Hepatocyte (in vitro differentiated cells): ENCODE measurements around the gene GRID2. TPM values are rescaled to one million over a fixed set of nuclear protein-coding genes. Genes with fewer than 3 reads are reported as not detected.
A peak's percentile ranks its signal among the peaks of the same experiment; 100 is the strongest.

Experiments used
- DNase-seq: peaks from one replicate; pipeline ENCODE4 v3.0.0-alpha.2; 2016; ENCODE audit warnings: low spot score
- H2AFZ ChIP-seq: fragments of 200-600 bp; sonication (generic); 2 replicates; pipeline ENCODE4 v1.6.0; 2016; ENCODE audit warnings: antibody characterized with exemption, mild to moderate bottlenecking
- H3K27ac ChIP-seq: fragments of 200-600 bp; sonication (generic); 2 replicates; pipeline ENCODE4 v1.5.1; 2016; ENCODE audit warnings: mild to moderate bottlenecking
- H3K27me3 ChIP-seq: fragments of 200-600 bp; sonication (generic); 2 replicates; pipeline ENCODE4 v1.6.1; 2016
- H3K36me3 ChIP-seq: fragments of 200-600 bp; sonication (generic); replicated peaks from 2 replicates; pipeline ENCODE4 v1.5.1; 2016; ENCODE audit warnings: low read depth; ENCODE audit not compliant: insufficient read depth
- H3K4me1 ChIP-seq: fragments of 200-600 bp; sonication (generic); 2 replicates; pipeline ENCODE4 v1.5.1; 2016; ENCODE audit warnings: mild to moderate bottlenecking, moderate library complexity; ENCODE audit not compliant: insufficient read depth
- H3K4me2 ChIP-seq: fragments of 200-600 bp; sonication (generic); 2 replicates; pipeline ENCODE4 v1.6.0; 2016
- H3K4me3 ChIP-seq: fragments of 200-600 bp; sonication (generic); 2 replicates; pipeline ENCODE4 v1.5.1; 2016; ENCODE audit warnings: mild to moderate bottlenecking
- H3K79me2 ChIP-seq: fragments of 200-600 bp; sonication (generic); 2 replicates; pipeline ENCODE4 v1.6.0; 2017; ENCODE audit warnings: mild to moderate bottlenecking
- H3K9me2 ChIP-seq: fragments of 200-600 bp; sonication (generic); replicated peaks from 2 replicates; pipeline ENCODE4 v1.6.0; 2017; ENCODE audit warnings: mild to moderate bottlenecking; ENCODE audit not compliant: insufficient read depth
- H3K9me3 ChIP-seq: fragments of 200-600 bp; sonication (generic); 2 replicates; pipeline ENCODE4 v1.5.1; 2016; ENCODE audit warnings: low read depth, mild to moderate bottlenecking
- H4K20me1 ChIP-seq: fragments of 200-600 bp; sonication (generic); 2 replicates; pipeline ENCODE4 v1.6.0; 2016; ENCODE audit warnings: mild to moderate bottlenecking; ENCODE audit not compliant: insufficient read depth, poor library complexity, severe bottlenecking
- CTCF ChIP-seq: fragments of 200-600 bp; sonication (generic); IDR thresholded peaks from 2 replicates; pipeline ENCODE4 v1.5.1; 2016; ENCODE audit warnings: antibody characterized with exemption, mild to moderate bottlenecking; ENCODE audit not compliant: poor library complexity
- EZH2 ChIP-seq: fragments of 200-600 bp; sonication (generic); IDR thresholded peaks from 2 replicates; pipeline ENCODE4 v1.6.1; 2016; ENCODE audit warnings: antibody characterized with exemption, mild to moderate bottlenecking, borderline replicate concordance
- EZH2phosphoT487 ChIP-seq: fragments of 200-600 bp; sonication (generic); IDR thresholded peaks from one replicate; pipeline ENCODE4 v1.6.1; 2018; ENCODE audit warnings: antibody characterized with exemption, mild to moderate bottlenecking, low read depth, moderate library complexity; ENCODE audit not compliant: unreplicated experiment, severe bottlenecking
- WGBS: methylation state at CpG from one replicate; pipeline ENCODE4 v1.1.6; 2016; ENCODE audit warnings: low lambda C conversion rate; ENCODE audit errors: missing lambda C conversion rate; 5-methylcytosine and 5-hydroxymethylcytosine counted together
- polyA plus RNA-seq: library from polyadenylated mRNA; unstranded; fragments of >200 nt; fragmentation: Nextera tagmentation; extraction: Ambion mirVana; gene quantifications from 2 replicates; pipeline ENCODE4 v1.2.1, GENCODE V29; 2016
- total RNA-seq: library from RNA; depleted of rRNA; stranded (reverse); fragments of >200 nt; gene quantifications from 2 replicates; pipeline ENCODE4 v1.2.3, GENCODE V29; 2014

Gene GRID2
- total and polyA plus RNA-seq, 2 experiments from 2014 or later = 0.53 to 3.5 TPM

- Histone ChIP-seq H3K79me2 (no peaks in the 10 kb centered on the region), H2AFZ (peak overlapping the region; percentile 18), H3K4me2 (peak overlapping the region; percentile 64), H3K27ac (peak overlapping the region; percentile 77), H3K36me3 (no peaks in the 10 kb centered on the region), H3K4me3 (peak overlapping the region; percentile 1), H3K9me3 (no peaks in the 10 kb centered on the region), H3K27me3 (no peaks in the 10 kb centered on the region), H4K20me1 (no peaks in the 10 kb centered on the region), H3K4me1 (peaks cover 15% of the 10 kb centered on the region), H3K9me2 (no peaks in the 10 kb centered on the region)
- DNase-seq = peak; percentile 55
- TF ChIP-seq EZH2phosphoT487 (no peak), CTCF (no peak)
- WGBS = 33% methylated on average over 8 of the region's 8 CpGs
These were observed 1468.1 kb downstream of the GRID2 start for GRCh38 chr4:93771640-93772411.

- Histone ChIP-seq H3K36me3 (no peaks in the 10 kb centered on the region), H3K27ac (peak overlapping the region; percentile 77), H3K79me2 (no peaks in the 10 kb centered on the region), H3K4me3 (no peak overlapping the region), H3K9me3 (no peaks in the 10 kb centered on the region), H3K4me1 (peaks cover 15% of the 10 kb centered on the region), H3K9me2 (no peaks in the 10 kb centered on the region), H3K4me2 (peak overlapping the region; percentile 64), H2AFZ (no peak overlapping the region), H3K27me3 (no peaks in the 10 kb centered on the region), H4K20me1 (no peaks in the 10 kb centered on the region)
- TF ChIP-seq EZH2 (no peak), EZH2phosphoT487 (no peak), CTCF (no peak)
- DNase-seq = no peak
These were observed 1469.1 kb downstream of the GRID2 start for GRCh38 chr4:93772858-93773257.

GRCh38 chr4:93775551-93775950 lies 1471.8 kb downstream of the GRID2 start:
- no peak for DNase-seq
- Histone ChIP-seq H3K4me3 (no peak overlapping the region), H4K20me1 (no peaks in the 10 kb centered on the region), H3K4me2 (no peak overlapping the region), H3K9me2 (no peaks in the 10 kb centered on the region), H3K79me2 (no peaks in the 10 kb centered on the region), H3K36me3 (no peaks in the 10 kb centered on the region), H2AFZ (no peak overlapping the region), H3K9me3 (no peaks in the 10 kb centered on the region), H3K27ac (no peak overlapping the region), H3K4me1 (peaks cover 15% of the 10 kb centered on the region), H3K27me3 (no peaks in the 10 kb centered on the region)
- TF ChIP-seq EZH2phosphoT487 = no peak
- no peak for TF ChIP-seq CTCF
- TF ChIP-seq EZH2 = no peak
- 77% methylated on average over 3 of the region's 3 CpGs for WGBS
